ENCODE results near the gene SEC23A. TPM values are rescaled to one million over a fixed set of nuclear protein-coding genes. Genes with fewer than 3 reads are reported as not detected.
"Not testable (repeated sequence)": the region's sequence is repeated elsewhere in the genome, so short reads cannot be mapped to it uniquely, and the experiment has no call there.

The SEC23A gene
- total RNA-seq, 4 donors from 2014 or later = 24.4 to 64.4 (median 41.3) TPM

- intact Hi-C loops (cut with DNase I; ENCODE audit: low total_unique reads) = no loop called here
- no peak overlapping the region for H3K4me3 ChIP-seq (ENCODE audit: low read depth, poor library complexity, severe bottlenecking)
- DNase-seq (ENCODE audit: low spot score in 2 of 2) = no peak
- no peak for TF ChIP-seq POLR2A (IDR thresholded peaks at IDR 0.05)
- TF ChIP-seq, protein P1, sequence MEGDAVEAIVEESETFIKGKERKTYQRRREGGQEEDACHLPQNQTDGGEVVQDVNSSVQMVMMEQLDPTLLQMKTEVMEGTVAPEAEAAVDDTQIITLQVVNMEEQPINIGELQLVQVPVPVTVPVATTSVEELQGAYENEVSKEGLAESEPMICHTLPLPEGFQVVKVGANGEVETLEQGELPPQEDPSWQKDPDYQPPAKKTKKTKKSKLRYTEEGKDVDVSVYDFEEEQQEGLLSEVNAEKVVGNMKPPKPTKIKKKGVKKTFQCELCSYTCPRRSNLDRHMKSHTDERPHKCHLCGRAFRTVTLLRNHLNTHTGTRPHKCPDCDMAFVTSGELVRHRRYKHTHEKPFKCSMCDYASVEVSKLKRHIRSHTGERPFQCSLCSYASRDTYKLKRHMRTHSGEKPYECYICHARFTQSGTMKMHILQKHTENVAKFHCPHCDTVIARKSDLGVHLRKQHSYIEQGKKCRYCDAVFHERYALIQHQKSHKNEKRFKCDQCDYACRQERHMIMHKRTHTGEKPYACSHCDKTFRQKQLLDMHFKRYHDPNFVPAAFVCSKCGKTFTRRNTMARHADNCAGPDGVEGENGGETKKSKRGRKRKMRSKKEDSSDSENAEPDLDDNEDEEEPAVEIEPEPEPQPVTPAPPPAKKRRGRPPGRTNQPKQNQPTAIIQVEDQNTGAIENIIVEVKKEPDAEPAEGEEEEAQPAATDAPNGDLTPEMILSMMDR (IDR thresholded peaks at IDR 0.05) = no peak
- 88 to 90% methylated on average over 2 of the region's 2 CpGs for WGBS, 2 donors
Measured at GRCh38 chr14:39050389-39050788, 52.6 kb downstream of the SEC23A start.

DNA sequence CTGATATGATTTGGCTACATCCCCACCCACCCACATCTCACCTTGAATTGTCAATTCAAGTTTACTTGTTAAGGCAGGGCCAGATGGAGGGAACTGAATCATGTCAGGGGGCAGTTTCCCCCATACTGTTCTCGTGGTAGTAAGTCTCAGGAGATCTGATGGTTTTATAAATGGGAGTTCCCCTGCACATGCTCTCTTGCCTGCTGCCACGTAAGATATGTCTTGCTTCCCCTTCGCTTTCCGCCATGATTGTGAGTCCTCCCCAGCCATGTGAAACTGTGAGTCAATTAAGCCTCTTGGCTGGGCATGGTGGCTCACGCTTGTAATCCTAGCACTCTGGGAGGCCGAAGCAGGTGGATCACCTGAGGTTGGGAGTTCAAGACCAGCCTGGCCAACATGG is 57.1 kb downstream of the SEC23A start:
- 95 to 99% methylated on average over 6 of the region's 6 CpGs for WGBS, 2 donors
- intact Hi-C loops (cut with DNase I; ENCODE audit: low total_unique reads); DNase-seq (ENCODE audit: low spot score in 2 of 2); H3K4me3 ChIP-seq (ENCODE audit: low read depth, poor library complexity, severe bottlenecking): not testable (repeated sequence)

- intact Hi-C loops (cut with DNase I; ENCODE audit: low total_unique reads) = no loop called here
- 60 to 92% methylated on average over 1 of the region's 1 CpG for WGBS, 2 donors
- H3K4me3 ChIP-seq (ENCODE audit: low read depth, poor library complexity, severe bottlenecking) = no peak overlapping the region
- TF ChIP-seq POLR2A (IDR thresholded peaks at IDR 0.05) = no peak
- TF ChIP-seq, protein P1 (IDR thresholded peaks at IDR 0.05) = no peak
- no peak for DNase-seq (ENCODE audit: low spot score in 2 of 2)
Measured at GRCh38 chr14:39043352-39043943, 59.6 kb downstream of the SEC23A start.

DNA sequence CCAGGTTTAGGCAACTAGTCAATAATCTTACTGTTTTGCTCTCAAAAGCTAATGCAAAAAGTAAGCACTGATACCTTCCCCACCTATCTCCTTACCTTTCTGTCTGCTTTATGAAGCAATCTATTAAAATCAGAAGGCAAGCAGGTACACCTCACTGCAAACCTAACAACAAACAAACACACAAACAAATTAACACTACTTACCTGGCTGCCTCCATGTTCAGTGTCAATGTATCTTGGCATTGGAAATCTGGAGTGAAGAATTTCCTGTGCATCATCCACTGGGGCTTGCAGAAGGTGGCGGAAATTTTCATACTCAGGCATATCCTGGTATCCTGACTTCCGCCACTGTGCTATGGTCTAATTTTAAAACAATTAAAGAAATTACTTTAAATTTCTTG is 62.5 kb downstream of the SEC23A start:
- no peak overlapping the region for H3K4me3 ChIP-seq (ENCODE audit: low read depth, poor library complexity, severe bottlenecking)
- intact Hi-C loops (cut with DNase I; ENCODE audit: low total_unique reads) = no loop called here
- 96 to 97% methylated on average over 2 of the region's 2 CpGs for WGBS, 2 donors
- TF ChIP-seq, protein P1 (IDR thresholded peaks at IDR 0.05) = no peak
- no peak for TF ChIP-seq POLR2A (IDR thresholded peaks at IDR 0.05)
- DNase-seq (ENCODE audit: low spot score in 2 of 2) = no peak

- no peak for DNase-seq (ENCODE audit: low spot score in 2 of 2)
- 91 to 93% methylated on average over 2 of the region's 2 CpGs for WGBS, 2 donors
- H3K4me3 ChIP-seq (ENCODE audit: low read depth, poor library complexity, severe bottlenecking) = no peak overlapping the region
- intact Hi-C loops (cut with DNase I; ENCODE audit: low total_unique reads) = no loop called here
- TF ChIP-seq POLR2A (IDR thresholded peaks at IDR 0.05) = no peak
- TF ChIP-seq, protein P1 (IDR thresholded peaks at IDR 0.05) = no peak
Measured at GRCh38 chr14:39038542-39038941, 64.5 kb downstream of the SEC23A start.

- no peak for DNase-seq (ENCODE audit: low spot score in 2 of 2)
- 99 to 100% methylated on average over 5 of the region's 5 CpGs for WGBS, 2 donors
- intact Hi-C loops (cut with DNase I; ENCODE audit: low total_unique reads) = no loop called here
- H3K4me3 ChIP-seq (ENCODE audit: low read depth, poor library complexity, severe bottlenecking) = no peak overlapping the region
- TF ChIP-seq, protein P1 (IDR thresholded peaks at IDR 0.05) = no peak
- no peak for TF ChIP-seq POLR2A (IDR thresholded peaks at IDR 0.05)
Measured at GRCh38 chr14:39036760-39037159, 66.3 kb downstream of the SEC23A start.

Data from lower leg skin (tissue), 4 donors.